SK-N-MC (cell line): ENCODE measurements around the gene ABLIM1.

Experiments used
- DNase-seq: peaks from one replicate; pipeline ENCODE4 v3.0.0-alpha.2; 2011; ENCODE audit warnings: low read depth, low spot score
- H3K27ac ChIP-seq: fragments of 200-600 bp; sonication (generic); 2 replicates; pipeline ENCODE4 v1.5.1; 2016; ENCODE audit warnings: mixed run types
- H3K36me3 ChIP-seq: fragments of 200-600 bp; sonication (generic); 2 replicates; pipeline ENCODE4 v1.6.1; 2017; ENCODE audit warnings: antibody characterized with exemption, low read length, mixed read lengths; ENCODE audit not compliant: insufficient read depth
- H3K4me3 ChIP-seq: fragments of 200-600 bp; sonication (generic); 2 replicates; pipeline ENCODE4 v1.5.1; 2016
- H3K9ac ChIP-seq: fragments of 200-600 bp; sonication (generic); 2 replicates; pipeline ENCODE4 v1.8.0; 2017; ENCODE audit warnings: mixed run types, mixed read lengths; ENCODE audit not compliant: insufficient read length
- H3K9me3 ChIP-seq: fragments of 200-600 bp; sonication (generic); 2 replicates; pipeline ENCODE4 v1.6.1; 2017; ENCODE audit warnings: low read depth, mild to moderate bottlenecking, antibody characterized with exemption, low read length, moderate library complexity, mixed read lengths
- EZH2 ChIP-seq: fragments of 200-600 bp; sonication (generic); IDR thresholded peaks from one replicate; pipeline ENCODE4 v1.6.1; 2017; ENCODE audit warnings: antibody characterized with exemption
- FOXP2 ChIP-seq: optimal IDR thresholded peaks from 2 replicates; pipeline ENCODE3; 2011; ENCODE audit warnings: mild to moderate bottlenecking, moderate library complexity; ENCODE audit not compliant: insufficient read depth; ENCODE audit errors: extremely low read length, control extremely low read depth
- POLR2AphosphoS5 ChIP-seq: IDR thresholded peaks from 2 replicates; pipeline ENCODE4 v1.6.1; 2012; ENCODE audit warnings: mild to moderate bottlenecking, low read depth, low read length, borderline replicate concordance

Gene ABLIM1

DNA sequence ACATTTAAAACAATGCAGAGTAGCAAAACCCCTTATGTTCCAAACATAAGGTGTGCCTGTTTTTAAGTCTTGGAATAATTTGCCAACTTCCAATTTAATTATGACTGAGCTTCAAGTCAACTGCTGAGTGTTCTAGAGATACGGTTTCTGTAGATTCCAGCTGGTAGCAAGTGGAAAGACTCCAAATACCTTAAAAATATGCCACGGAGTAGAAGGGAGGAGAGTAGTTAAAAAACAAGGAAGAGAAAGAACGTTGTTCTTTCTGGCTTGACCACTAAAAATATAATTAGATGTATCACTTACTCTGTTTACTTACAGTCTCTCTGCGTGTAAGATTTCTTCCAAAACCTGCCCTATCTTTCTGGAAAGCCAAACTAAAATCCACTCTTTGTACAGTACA, 24.5 kb upstream of the ABLIM1 start:
- H3K27ac ChIP-seq, result peak overlapping the region; percentile 17; the same call in 1 of the 2 replicates

GRCh38 chr10:114682121-114682520, 24.0 kb upstream of the ABLIM1 start:
- H3K27ac ChIP-seq, result 0 out of 2 replicates have a peak overlapping the region, but pooled peaks have one; percentile 36
- H3K4me3 ChIP-seq, result no peak overlapping the region; the same call in 1 of the 2 replicates

More for the DNA sequence above, 24.5 kb upstream of the ABLIM1 start:
- no peak for DNase-seq
- Histone ChIP-seq H3K9me3 (no peaks in the 10 kb centered on the region), H3K36me3 (no peaks in the 10 kb centered on the region), H3K9ac (no peak overlapping the region), H3K4me3 (peak overlapping the region; percentile 51)
- TF ChIP-seq FOXP2 (no peak), POLR2AphosphoS5 (no peak), EZH2 (no peak)

GRCh38 chr10:114681542-114681941, 23.5 kb upstream of the ABLIM1 start:
- TF ChIP-seq EZH2 (no peak), FOXP2 (no peak)
- no peaks in the 10 kb centered on the region for H3K9me3 ChIP-seq

More at GRCh38 chr10:114682121-114682520, 24.0 kb upstream of the ABLIM1 start:
- TF ChIP-seq POLR2AphosphoS5, result no peak
- TF ChIP-seq EZH2, result no peak
- no peak for TF ChIP-seq FOXP2
- H3K36me3 ChIP-seq, result no peaks in the 10 kb centered on the region
- H3K9me3 ChIP-seq, result no peaks in the 10 kb centered on the region
- DNase-seq, result no peak
- no peak overlapping the region for H3K9ac ChIP-seq

DNA sequence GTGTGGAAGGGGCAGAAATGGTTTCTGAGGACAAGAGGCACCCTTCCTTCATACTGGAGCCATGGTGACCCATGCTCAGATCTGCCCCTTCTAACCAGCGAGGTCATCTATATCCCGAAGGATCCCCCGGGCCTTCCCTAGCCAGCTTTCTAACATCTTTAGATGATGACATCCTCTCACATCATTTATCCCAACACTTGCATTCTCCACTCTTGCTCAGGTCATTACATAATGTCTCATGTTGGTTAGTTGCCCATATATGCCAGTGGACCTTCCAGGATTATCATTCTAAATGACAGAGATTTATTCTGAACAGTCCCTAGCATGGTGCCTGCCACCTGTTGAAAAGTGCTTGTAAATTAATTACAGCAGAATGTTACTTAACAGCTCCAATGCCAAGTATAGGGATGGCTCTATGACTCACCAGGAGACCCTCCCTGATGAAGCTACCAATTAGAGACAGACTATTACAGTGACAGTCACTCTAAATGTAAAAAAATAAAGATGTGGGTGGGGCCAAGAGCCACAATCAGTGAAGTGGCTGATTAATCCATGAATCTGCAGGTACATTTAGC, 22.6 kb upstream of the ABLIM1 start:
- no peak overlapping the region; the same call in 1 of the 2 replicates for H3K27ac ChIP-seq
- no peak overlapping the region for H3K4me3 ChIP-seq
- H3K36me3 ChIP-seq, result no peaks in the 10 kb centered on the region
- no peak overlapping the region for H3K9ac ChIP-seq
- DNase-seq, result no peak
- H3K9me3 ChIP-seq, result no peaks in the 10 kb centered on the region
- TF ChIP-seq EZH2 (no peak), FOXP2 (no peak), POLR2AphosphoS5 (no peak)

More at GRCh38 chr10:114681542-114681941, 23.5 kb upstream of the ABLIM1 start:
- DNase-seq, result no peak
- Histone ChIP-seq H3K9ac (no peak overlapping the region), H3K27ac (0 out of 2 replicates have a peak overlapping the region, but pooled peaks have one; percentile 36), H3K36me3 (no peaks in the 10 kb centered on the region), H3K4me3 (peak overlapping the region; percentile 7; the same call in 1 of the 2 replicates)

DNA sequence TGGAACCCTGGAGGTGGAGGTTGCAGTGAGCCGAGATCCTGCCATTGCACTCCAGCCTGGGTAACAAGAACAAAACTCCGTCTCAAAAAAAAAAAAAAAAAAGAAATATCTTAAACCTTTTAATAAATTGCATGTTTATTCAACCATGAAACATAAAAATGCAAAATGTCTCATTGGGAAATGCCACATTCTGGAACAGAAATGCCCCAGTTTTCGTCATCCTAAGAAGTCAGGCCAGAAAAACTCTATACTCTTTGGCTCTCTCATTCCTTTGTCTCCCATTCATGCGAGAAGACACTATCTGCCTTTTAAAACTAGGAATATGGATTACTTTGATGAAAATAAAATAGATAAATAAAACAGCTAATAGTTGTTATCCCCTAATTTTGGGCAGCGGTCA, 21.5 kb upstream of the ABLIM1 start:
- Histone ChIP-seq H3K27ac (peak overlapping the region; percentile 42; the same call in 1 of the 2 replicates), H3K36me3 (no peaks in the 10 kb centered on the region), H3K9me3 (no peaks in the 10 kb centered on the region), H3K4me3 (no peak overlapping the region), H3K9ac (no peak overlapping the region)
- no peak for DNase-seq
- TF ChIP-seq FOXP2, result no peak
- TF ChIP-seq POLR2AphosphoS5, result no peak
- TF ChIP-seq EZH2, result no peak

- peak overlapping the region; percentile 67; the same call in 1 of the 2 replicates for H3K27ac ChIP-seq
- no peak overlapping the region for H3K9ac ChIP-seq
- H3K9me3 ChIP-seq, result no peaks in the 10 kb centered on the region
- H3K36me3 ChIP-seq, result no peaks in the 10 kb centered on the region
- no peak overlapping the region for H3K4me3 ChIP-seq
- no peak for DNase-seq
- TF ChIP-seq POLR2AphosphoS5, result no peak
- TF ChIP-seq FOXP2, result no peak
- TF ChIP-seq EZH2, result no peak
Measured at GRCh38 chr10:114678820-114679219, 20.7 kb upstream of the ABLIM1 start.

DNA sequence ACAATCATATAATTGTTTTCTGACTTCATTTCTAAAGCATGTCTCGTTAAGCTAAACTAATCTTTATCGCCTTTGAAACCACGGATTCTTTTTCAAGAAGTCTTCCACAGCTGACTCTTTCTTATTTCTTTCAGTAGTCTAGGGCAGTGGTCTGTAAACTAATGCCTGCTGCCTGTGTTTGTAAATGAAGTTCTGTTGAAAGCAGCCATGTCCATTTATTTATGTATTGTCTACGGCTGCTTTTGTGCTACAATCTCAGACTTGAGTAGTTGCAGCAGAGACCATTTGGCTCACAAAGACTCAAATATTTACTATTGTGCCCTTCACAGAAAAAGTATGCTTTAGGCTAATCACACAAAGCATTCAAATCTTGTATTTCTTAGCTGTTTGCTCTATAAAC, 20.3 kb upstream of the ABLIM1 start:
- no peaks in the 10 kb centered on the region for H3K9me3 ChIP-seq
- no peak overlapping the region for H3K9ac ChIP-seq
- no peak overlapping the region for H3K4me3 ChIP-seq
- TF ChIP-seq POLR2AphosphoS5 (no peak), EZH2 (no peak), FOXP2 (no peak)
- no peak for DNase-seq
- H3K36me3 ChIP-seq, result no peaks in the 10 kb centered on the region
- peak overlapping the region; percentile 67; the same call in 1 of the 2 replicates for H3K27ac ChIP-seq

- TF ChIP-seq FOXP2 (no peak), EZH2 (no peak), POLR2AphosphoS5 (no peak)
Measured at GRCh38 chr10:114674346-114674745, 16.3 kb upstream of the ABLIM1 start.

GRCh38 chr10:114669648-114670047, 11.6 kb upstream of the ABLIM1 start:
- no peak overlapping the region for H3K9ac ChIP-seq
- no peak for DNase-seq
- H3K36me3 ChIP-seq, result no peaks in the 10 kb centered on the region
- H3K9me3 ChIP-seq, result no peaks in the 10 kb centered on the region
- TF ChIP-seq EZH2 (no peak), FOXP2 (no peak), POLR2AphosphoS5 (no peak)
- no peak overlapping the region for H3K27ac ChIP-seq
- H3K4me3 ChIP-seq, result no peak overlapping the region

More at GRCh38 chr10:114674346-114674745, 16.3 kb upstream of the ABLIM1 start:
- no peaks in the 10 kb centered on the region for H3K9me3 ChIP-seq
- H3K36me3 ChIP-seq, result no peaks in the 10 kb centered on the region
- H3K4me3 ChIP-seq, result no peak overlapping the region
- no peak overlapping the region for H3K9ac ChIP-seq
- no peak overlapping the region for H3K27ac ChIP-seq
- no peak for DNase-seq
